Epithelial cell of proximal tubule (primary cell): ENCODE measurements around the gene RPAP3. TPM values are rescaled to one million over a fixed set of nuclear protein-coding genes. Genes with fewer than 3 reads are reported as not detected.

Source experiments
- DNase-seq: peaks from one replicate; pipeline ENCODE4 v3.0.0-alpha.2; 2011; ENCODE audit warnings: low read depth
- H3K4me3 ChIP-seq: 2 replicates; pipeline ENCODE4 v1.5.1; 2011; ENCODE audit warnings: low read depth, mild to moderate bottlenecking, low read length
- total RNA-seq: library from RNA; depleted of rRNA; stranded (reverse); fragments of >200 nt; gene quantifications from 2 replicates; pipeline ENCODE4 v1.2.3, GENCODE V29; 2015
- TF ChIP-seq, protein P1 (sequence below): conservative IDR thresholded peaks from 2 replicates; pipeline ENCODE4 v1.5.1; 2012; ENCODE audit warnings: low read depth, mild to moderate bottlenecking, low read length

Gene RPAP3
- total RNA-seq, 1 donor from 2014 or later: 23.1 TPM

- no peak overlapping the region for H3K4me3 ChIP-seq
- TF ChIP-seq, protein P1, sequence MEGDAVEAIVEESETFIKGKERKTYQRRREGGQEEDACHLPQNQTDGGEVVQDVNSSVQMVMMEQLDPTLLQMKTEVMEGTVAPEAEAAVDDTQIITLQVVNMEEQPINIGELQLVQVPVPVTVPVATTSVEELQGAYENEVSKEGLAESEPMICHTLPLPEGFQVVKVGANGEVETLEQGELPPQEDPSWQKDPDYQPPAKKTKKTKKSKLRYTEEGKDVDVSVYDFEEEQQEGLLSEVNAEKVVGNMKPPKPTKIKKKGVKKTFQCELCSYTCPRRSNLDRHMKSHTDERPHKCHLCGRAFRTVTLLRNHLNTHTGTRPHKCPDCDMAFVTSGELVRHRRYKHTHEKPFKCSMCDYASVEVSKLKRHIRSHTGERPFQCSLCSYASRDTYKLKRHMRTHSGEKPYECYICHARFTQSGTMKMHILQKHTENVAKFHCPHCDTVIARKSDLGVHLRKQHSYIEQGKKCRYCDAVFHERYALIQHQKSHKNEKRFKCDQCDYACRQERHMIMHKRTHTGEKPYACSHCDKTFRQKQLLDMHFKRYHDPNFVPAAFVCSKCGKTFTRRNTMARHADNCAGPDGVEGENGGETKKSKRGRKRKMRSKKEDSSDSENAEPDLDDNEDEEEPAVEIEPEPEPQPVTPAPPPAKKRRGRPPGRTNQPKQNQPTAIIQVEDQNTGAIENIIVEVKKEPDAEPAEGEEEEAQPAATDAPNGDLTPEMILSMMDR: no peak
- no peak for DNase-seq
Measured at GRCh38 chr12:47707905-47708543, 2.2 kb upstream of the RPAP3 start.

DNA sequence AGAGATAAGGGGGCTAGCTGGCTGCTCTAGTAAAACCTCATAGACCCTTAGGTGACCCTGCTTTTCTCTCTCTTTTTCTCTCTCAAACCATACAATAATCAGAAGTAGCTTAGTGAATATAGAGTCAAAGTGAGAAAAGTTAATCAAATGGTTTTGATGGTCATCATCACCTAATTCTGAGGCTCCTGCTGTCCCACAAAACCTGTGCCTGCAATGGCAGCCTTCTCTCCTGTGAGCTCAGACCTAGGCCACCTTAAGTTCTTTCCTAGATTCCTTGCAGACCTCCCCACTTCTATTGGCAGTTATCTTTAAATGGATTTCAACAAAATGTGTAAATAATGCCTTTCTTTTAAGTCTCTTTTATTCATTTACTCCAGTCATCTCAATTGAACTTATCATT, 1.5 kb upstream of the RPAP3 start:
- TF ChIP-seq, protein P1: no peak
- no peak for DNase-seq
- H3K4me3 ChIP-seq: no peak overlapping the region

GRCh38 chr12:47705229-47705565, 633 bp downstream of the RPAP3 start:
- peak overlapping the region; percentile 66 for H3K4me3 ChIP-seq
- TF ChIP-seq, protein P1: no peak
- DNase-seq: no peak

DNA sequence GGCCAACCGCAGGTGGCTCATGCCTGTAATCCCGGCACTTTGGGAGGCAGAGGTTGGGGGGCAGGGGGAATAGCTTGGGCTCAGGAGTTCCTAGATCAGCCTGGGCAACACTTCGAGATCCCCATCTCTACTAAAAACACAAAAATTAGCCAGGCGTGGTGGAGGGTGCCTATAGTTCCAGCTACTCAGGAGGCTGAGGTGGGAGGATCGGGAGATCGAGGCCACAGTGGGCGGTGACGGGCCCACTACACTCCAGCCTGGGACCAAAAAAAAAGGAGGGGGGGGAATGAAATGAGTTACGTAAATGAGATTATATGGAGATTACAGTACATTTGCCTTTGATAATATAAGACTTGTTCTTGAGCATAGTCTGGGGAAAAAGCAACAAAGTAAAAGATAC, 1.1 kb downstream of the RPAP3 start:
- TF ChIP-seq, protein P1: no peak
- no peak for DNase-seq
- peak overlapping the region; percentile 66 for H3K4me3 ChIP-seq

DNA sequence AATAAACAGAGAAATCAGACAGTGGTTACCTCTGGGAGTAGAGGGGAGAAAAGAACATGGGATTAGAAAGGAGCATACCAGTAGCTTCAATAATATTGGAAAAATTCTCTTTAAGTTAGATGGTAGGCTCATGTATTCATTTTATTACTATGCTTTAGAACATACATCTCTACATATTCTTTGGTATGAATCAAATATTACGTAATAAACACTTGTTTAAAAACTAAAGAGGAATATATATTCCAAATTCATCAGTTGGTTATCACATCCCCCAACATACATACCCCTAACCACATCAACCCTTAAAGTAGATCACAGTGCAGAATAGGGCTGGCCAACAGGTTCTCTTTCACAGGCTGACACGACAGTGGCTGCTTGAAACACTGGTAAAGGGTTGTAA, 5.6 kb downstream of the RPAP3 start:
- no peak for DNase-seq
- TF ChIP-seq, protein P1: no peak
- no peak overlapping the region for H3K4me3 ChIP-seq

DNA sequence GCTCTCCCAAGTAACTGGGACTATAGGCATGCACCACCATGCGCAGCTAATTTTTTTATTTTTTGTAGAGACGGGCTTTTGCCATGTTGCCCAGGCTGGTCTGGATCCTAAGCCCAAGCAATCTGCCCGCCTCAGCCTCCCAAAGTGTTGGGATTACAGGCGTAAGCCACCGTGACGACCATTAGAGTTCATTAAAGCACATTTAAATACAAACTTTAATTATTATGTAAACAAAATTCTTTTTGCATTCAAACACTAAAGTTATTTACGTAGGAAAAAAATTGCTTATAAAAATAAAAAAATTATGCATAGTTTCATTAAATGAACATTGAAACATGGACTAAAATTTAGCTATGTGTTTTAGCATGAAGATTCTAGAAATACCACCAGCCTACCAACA, 7.2 kb downstream of the RPAP3 start:
- no peak overlapping the region for H3K4me3 ChIP-seq
- TF ChIP-seq, protein P1: no peak

DNA sequence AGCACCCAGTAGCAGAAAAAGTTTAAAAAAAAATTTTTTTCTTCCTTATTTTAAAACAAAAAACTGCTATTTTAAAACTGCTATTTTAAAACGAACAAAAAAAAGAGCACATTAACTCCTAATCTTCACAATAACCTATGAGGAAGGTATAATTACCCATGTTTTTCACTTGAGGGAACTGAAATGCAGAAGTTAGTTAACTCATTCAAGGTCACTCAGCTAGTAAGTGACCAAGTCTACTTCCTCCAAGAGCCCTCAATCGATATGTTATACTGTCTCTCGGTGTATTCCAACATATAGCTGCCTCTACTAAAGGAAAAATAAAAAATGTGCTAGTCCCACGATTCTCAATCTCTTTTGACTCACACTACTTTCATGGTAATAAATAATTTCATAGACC, 7.8 kb downstream of the RPAP3 start:
- no peak overlapping the region for H3K4me3 ChIP-seq
- DNase-seq: no peak
- TF ChIP-seq, protein P1: no peak

More for the DNA sequence above, 7.2 kb downstream of the RPAP3 start:
- DNase-seq: no peak
